ENCODE results near the gene DISC1.

DISC1 gene

DNA sequence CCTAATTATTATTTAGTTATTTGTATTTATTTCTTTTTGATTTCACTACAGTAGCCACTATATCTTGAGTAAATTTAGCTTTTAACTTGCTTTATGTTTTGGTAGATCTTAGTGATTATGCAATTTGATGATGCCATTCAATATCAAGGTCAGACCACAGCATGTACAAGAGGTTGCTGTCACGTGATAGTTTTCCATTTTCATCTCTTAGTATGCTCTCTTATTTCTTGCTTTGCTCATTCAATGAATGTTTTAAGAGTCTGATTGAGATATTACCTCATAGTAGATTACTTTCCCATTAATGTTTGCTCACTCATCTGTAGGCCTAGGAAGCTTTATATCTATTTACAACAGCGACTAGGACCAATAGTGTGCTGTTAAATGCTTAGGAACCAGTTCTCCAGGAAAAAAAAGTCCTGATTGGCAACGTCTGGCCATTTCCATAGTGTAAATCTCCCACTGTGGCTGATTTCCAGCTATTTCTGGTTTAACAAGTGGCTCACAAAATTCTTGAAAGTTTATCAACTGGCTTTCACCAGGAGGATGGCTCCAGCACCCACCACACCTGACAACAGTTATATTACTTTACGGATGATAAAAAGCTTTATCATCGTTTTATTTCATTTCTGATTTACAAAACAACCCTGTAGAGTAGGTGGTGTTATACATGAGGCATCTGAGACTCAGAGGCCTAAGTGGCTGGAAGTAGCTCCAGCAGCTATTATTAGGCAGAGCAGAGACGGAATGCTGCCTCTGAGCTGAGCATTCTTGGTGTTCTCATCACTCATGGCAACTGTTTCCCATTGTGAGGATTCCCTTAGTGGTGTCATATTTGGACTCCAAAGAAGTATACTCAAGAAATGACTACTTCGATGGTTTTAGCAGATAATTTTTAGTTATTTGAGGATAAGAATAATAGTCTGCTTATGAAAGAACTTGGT is 235.2 kb downstream of the DISC1 start:
- DNase-seq, result no peak

DNA sequence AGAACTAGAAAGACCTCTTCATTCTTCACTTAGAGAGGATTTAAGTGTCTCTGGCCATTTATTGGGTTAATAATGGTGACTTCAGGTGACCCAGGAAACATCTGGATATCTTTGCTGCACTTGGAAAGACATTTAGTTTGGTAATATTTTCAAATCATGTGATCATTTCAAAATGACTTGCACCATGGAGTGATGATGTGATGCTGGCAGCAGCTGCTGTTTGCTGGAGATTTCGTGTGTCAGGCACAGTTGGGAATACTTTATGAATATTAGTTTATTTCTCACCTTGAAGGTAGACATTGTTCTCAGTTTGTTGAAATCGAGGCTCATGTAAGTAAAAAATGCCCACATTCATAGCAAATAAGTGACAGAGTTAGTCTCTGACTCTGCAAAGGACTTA is 236.0 kb downstream of the DISC1 start:
- no peak for DNase-seq

DNA sequence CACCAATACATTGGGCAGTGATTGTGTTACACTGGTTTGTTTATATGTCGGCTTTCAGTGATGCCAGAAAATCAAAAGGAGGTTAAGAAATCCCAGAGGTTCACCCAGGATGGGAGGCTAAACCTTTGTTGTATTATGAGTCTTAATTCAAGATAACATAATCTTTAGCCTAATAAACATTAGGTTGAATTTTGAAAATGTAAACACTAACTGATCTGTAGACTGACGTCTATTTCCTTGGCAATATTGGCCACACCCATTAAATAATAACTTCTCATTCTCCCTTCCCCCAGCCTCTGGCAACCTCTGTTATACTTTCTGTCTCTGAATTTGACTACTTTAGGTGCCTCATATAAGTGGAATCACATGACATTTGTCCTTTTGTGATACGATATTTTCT is 238.7 kb downstream of the DISC1 start:
- no peak for DNase-seq

DNA sequence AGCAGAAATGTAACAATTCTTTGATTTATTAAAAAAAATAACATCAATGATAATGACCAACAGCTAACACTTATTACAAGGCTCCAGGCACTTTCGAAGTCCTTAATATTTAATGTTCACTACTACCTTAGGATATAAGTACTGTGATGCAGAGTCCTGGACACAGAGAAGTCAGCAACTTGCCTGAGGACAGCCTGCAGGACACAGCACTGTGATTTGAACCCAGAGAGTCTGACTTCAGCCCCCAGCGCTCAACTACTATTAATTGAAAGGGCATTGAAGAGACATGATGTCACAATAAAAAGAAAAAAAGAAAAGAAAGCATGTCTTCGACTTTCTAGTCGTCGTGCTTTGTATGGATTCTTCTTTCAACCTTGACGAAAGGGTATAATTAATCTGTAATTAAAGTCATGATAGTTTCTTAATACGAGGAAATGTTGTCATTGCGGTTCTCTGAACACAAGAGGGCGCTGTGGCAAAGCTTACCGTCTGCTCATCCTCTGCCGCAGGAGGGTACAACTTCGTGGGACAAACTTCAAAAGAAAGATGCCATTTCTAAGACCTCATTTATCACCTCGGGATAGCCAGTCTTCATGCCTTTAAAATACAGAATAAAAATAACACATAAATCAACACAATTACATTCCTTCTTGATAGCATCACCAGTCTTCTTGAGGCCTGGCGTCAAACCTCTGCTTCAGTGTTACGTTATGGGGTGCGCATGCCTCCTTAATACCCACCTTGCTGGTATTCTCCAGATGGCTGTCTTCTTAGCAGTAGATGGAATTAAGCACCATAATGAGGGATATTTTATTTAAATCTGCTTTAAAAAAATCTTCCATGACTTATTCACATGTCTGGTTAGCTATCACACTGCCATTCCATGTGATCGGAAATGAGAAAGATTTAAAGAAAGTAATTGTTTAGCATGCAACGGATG is 240.1 kb downstream of the DISC1 start:
- peak; percentile 39 for DNase-seq

DNA sequence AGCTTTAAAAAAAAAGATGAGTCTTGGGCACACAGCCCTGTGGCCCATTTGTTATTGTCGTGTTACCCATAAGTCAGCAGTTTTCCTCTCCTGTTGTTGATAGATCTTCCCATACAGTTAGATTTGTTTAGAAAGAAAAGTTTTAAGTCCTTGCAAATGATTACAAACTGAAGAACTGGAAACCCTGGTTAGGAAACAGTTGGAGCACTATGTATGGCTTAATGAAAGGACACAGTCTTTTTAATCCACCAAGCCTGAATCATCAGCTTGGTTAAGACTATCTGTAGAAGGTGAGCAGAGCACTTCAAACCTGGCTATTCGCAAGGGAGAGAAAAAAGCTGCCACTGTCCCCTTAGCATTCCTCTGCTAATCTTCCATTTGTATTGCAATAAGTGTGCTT is 241.0 kb downstream of the DISC1 start:
- no peak for DNase-seq

DNA sequence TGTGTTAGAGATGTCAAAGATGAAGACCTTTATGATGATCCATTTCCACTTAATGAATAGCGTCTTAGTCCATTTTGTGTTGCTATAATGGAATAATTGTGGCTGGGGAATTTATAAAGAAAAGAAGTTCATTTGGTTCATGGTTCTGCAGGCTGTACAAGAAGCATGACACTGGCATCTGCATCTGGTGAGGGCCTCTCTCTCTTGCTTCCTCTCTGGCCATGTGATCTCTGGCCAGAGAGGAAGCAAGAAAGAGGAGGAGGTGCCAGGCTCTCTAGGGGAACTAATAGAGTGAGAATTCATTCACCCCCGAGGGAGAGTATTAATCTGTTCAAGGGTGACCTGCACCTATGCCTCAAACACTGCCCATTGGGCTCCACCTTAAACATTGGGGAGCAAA is 242.8 kb downstream of the DISC1 start:
- DNase-seq, result no peak

DNA sequence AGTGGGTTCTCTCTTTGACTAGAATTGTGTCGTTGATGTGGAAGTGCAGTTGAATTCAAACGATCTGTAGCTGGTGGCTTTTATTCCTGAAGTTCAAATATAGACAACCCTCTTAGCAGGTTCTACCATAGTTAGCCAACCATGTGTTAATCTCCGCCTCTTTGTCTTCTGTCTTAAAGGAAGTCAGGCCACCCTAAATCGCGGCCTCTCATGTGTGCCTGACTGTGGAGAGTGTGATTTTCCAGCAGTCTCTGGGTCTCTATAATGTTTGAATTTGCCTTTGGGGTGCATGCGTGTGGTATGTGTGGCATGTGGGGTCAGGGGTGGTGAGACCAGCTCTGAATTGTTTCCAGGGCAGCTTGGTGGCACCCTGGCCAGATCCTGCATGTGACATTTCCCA is 244.9 kb downstream of the DISC1 start:
- no peak for DNase-seq

DNA sequence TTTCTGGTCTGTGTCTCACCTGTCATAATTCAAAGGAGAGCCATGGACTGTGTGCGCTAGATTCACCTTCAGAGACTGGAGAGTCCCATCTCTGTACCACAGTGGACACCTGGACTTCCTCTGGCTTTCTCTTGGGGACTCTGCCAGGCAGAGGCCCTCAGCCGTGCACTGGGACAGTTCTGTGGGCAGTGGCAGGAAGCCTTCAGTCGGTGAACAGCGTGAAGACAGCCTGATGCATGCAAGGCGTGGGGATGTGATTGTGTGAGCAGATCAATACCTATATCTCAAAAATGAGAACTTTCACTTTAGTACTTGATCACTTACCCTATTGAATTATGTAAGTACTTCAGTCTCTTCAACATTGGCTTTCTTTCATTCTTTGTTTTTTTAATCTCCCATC is 245.3 kb downstream of the DISC1 start:
- DNase-seq, result no peak

DNA sequence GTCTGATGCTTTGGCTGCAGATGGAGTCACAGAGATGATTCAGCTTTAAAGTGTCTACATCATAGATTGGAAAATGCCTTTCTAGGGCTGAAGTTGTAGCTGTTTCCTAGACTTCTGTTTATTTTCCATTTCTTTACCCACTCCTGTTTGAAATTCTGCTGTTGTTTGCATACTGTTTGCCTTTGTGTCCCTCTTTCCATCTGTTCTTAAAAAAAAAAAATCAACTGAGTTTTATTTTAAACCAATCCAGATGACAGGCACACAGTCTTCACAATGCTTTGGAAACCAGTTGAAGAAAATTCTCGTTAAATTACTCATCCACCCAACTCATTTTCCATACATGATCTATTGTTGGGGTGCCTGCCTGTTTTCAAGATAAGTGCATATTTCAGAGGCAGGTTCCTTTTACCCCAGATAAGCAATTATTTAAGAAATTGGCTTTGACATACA is 245.9 kb downstream of the DISC1 start:
- DNase-seq, result no peak

DNA sequence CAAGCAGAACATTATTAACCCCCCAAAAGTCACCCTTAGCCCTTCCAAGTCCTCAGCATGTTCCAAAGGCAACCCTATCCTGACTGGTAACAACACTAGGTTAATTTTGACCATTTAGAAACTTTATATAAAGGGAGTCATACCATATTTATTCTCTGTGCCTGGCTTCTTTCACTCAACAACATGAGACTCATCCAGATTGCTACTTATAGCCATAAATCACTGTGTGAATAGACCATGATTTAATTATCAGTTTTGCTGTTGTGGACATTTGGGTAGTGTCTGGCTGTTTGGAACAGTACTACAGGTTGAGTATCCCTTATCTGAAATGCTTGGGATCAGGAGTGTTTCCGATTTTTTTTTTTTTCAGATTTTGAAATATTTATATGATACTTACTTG is 252.1 kb downstream of the DISC1 start:
- DNase-seq, result no peak

DNA sequence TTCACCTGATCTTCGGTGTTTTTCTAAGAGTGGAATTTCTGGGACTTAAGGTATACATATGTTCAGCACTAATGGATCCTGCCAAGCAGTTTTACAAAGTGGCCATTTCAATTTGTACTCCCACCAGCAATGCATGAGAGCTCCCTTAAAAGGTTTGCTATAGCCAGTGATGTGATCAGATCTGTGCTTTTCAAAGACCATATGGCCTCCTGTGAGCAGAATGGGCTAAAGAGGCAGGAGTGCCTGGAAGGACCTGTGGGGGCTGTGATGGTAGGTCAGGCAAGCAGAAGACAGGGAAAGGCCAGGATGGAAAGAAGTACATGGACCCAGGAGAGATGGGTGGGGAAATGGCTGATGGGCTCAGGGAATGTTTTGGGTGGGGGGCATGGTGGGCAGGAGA is 252.7 kb downstream of the DISC1 start:
- no peak for DNase-seq

DNA sequence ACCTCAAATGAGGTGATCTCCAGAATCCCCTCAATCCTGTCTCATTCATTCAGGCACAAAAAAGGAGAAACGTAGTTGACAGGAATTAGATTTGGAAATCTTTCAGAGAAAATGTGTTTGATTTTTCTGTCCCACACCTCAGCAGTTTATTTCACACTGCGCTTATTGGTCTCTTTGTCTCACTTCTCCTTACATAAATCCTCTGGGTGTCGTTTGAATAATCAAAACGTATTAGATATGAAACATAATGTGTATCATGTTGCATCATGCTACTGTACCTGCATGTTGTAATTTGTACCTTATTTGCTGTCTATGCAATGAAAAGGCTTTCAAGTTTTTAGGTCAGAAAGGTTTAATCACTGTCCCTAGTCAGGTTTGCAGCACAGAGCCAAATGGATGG is 255.7 kb downstream of the DISC1 start:
- no peak for DNase-seq

DNA sequence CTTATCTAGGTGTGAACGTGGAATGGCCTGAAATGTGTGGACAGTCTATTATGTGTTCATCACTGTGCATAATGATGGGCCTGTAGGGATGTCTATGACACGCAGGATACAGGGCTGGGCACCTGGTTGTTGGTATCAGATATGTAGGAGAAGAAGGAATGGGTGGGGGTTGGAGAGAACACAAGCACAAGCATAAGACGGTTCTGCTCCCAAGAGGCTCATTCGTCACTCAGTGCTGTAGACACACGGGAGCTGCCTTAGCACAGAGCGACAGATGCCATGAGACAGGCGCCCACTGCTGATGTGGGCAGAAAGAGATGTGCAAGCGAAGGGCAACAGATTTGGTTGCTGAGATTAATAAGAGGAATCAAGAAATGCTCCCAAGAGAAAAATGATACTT is 256.2 kb downstream of the DISC1 start:
- no peak for DNase-seq

DNA sequence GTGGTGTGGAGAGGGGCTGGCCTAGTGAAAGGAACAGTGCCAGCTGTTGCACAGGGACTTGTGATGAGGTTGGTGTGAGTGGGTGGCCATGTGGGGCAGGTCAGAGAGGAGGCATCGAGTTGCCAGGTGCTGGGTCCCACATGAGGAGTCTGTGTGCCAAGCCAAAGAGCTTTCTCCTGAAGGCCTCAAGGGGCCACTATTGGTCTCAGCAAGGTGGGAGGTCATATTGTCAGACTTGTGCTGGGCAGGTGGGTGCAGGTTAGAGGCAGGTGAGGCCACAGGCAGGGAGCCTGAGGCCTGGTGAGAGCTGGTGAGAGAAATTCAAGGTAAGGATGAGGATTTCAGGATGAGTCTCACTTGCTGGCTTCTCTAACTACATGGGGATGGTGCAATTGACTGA is 256.8 kb downstream of the DISC1 start:
- no peak for DNase-seq

DNA sequence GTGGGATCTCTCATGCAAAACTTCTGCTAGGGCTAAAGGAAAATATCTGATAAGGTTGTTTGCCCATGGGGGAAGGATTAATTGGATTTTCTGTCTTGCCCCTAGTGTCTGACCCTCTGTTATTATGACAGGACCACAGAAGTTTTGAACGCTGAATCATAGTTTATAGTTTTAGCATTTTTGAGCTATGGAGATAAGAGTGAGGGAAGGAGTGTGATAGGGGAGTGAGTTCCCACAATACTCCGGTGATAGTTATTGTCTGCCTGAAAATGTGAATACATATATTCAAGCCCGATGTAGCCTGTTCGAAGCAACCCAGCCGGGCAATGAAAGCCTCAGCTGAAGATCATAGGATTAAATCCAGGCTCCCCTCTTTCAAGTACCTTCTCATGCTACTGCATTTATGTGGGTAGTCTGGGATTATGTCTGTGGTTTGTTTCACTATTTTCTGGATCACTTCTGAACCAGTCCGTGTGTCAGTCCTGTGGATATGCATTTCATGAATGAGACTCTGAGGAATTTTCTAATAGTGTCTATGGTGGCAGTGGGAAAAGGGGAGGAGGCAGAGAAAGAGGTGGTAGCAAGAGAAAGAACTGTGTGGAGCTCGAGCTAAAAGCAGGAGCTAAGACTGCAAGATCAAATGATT is 258.7 kb downstream of the DISC1 start:
- no peak for DNase-seq

DNA sequence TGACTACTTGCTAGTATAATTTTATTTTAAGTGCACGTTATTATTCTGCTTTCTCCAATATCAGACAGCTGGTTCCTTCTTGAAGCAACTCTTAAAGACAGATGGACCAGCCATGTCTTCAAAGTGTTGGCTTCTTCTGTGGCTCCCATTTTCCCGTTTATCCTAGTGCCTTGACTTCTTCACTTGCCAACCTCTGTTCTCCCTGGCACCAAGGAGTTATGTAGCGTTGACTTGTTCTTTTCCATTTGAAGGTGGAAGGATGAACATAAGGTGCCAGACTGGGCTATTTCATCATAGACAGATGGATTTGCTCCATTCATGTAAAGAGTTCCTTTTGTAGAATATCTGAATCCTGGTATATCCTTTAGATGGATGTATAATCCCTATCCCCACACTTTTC is 260.6 kb downstream of the DISC1 start:
- DNase-seq, result no peak

DNA sequence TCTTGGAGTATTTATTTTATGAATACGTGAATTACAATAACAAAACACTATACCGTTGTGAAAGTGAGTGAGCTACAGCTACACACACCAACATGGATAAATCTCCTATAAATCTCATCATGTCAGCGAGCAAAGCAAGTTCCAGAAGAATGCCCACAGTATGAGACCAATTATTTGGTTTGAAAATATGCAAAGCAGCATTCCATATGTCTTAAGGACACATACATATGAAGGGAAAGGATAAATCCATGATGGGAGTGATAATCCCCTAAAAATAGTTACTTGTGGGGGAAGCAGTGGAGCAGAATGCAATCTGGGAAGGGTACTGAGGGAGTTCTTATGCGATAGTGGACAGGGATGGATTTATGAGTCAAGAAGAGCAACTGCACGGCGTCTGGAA is 261.3 kb downstream of the DISC1 start:
- DNase-seq, result no peak

DNA sequence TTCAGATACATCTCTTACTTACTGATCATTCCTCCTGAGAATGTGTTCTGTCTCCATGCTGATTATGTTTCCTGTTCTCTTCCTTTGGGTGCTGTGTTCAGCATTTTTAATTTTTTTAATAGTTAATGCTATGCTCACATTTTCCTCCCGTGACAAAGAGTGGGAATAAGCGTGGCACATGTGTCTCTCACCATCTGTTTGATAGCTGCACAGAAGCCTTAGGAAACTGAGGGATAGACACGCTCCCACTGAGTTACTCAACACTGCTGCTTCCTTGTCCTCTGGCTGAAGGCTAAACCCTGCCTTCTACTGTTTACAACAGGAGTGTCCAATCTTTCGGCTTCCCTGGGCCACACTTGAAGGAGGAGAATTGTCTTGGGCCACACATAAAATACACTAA is 264.2 kb downstream of the DISC1 start:
- DNase-seq, result no peak

DNA sequence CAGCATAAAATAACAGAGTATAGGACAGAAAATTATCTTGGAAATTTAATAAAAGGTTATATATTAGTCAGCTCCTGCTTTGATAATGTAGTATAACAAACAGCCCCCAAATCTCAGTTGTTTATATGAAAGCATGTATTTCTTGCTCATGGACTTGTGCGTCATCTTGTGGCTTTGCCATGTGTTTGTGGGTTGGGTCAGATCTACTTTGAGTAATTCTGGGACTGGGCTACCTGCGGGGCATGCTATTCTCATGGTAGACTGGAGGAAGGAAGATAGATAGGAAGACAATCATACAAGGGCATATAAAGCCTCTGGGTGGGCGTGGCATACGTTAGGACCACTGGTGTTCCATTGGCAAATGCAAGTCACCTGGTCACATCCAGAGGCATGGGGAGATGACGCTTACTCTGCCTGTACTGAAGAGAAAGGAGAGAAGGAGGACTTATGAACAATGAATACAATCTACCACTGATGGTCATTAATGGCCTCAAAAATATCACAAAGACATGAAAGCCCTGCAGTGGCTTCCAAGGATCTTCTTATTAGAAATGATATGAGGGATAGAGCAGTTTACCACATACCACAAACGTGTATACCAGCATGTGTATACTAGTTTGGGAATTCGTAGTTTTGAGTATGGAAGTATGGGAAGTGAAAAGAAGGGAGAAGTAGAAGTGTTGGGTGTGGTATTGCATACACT is 267.0 kb downstream of the DISC1 start:
- no peak for DNase-seq

DNA sequence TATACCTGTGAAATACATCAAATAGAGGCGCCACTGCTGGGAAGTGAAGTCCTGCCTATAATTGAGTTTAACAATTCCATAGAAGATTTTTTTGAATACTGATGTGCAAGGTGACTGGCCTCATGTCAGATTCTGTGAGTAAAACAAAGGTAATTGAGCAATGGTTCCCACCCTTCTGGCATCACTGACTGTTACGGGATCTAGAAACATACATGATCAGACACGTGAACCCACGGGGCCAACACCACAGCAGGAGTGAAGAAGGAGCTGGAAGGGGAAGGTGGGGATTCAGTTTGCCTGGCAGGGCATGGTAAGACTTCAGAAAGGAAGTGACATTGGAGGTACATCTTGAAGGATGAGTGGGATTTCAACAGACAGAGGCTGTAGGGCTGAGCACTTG is 270.2 kb downstream of the DISC1 start:
- no peak for DNase-seq

DNA sequence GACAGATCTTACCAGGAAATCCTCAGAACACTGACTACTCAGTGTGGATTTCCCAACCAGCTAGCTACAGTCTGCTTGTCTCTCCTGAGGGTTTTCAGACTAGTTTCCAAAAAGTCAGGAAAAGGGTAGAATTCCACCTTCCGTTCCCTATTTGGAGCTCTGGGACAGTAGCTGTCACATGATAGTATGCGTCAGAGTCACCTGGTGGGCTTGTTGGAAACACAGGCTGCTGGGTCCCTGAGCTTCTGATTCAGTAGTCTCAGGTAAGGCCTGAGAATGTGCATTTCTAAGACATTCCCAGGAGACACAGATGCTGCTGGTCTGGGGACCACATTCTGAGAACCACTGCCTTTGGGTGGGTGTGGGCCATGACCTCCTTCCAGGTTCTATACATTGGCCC is 272.5 kb downstream of the DISC1 start:
- DNase-seq, result no peak

DNA sequence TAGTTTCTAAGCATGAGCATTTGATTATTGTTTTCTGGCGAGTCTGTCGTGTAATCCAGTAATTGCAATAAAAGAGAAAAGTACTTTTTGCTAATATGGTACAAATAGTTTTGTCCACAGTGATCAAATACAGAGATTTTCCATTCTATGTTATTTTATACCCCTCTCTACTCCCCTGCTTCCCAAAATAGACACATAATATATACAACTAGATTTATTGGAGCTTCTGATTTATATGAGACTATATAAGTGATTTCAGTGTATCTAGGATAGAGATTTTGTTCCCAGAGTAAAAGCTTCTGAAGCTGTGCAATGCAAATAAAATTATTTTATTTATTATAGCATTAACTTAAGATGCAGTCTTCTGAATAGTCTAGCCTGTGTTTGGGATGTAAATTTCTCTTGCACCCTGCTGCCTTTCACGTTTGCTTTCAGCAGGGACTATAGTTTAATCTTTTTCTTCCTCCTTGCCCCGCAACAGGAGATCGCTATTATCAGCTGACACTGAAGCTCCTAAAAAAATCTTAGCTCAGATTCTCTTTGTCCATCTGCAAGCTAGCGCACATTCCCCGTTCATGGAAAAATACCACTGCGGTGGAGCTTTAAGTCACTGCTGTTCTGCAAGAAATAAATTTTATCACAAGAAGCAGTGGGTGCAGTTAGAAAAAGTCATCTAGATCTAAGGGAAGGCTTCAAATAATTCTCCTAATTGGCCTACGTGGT is 273.3 kb downstream of the DISC1 start:
- no peak for DNase-seq
